GM12874 (cell line): ENCODE data around the gene ADARB2.

Source experiments
- CTCF ChIP-seq: IDR thresholded peaks from 2 replicates; pipeline ENCODE4 v1.5.1; 2011; ENCODE audit warnings: low read depth, mild to moderate bottlenecking, control low read depth, low read length, moderate library complexity; ENCODE audit not compliant: insufficient read depth

Gene ADARB2

DNA sequence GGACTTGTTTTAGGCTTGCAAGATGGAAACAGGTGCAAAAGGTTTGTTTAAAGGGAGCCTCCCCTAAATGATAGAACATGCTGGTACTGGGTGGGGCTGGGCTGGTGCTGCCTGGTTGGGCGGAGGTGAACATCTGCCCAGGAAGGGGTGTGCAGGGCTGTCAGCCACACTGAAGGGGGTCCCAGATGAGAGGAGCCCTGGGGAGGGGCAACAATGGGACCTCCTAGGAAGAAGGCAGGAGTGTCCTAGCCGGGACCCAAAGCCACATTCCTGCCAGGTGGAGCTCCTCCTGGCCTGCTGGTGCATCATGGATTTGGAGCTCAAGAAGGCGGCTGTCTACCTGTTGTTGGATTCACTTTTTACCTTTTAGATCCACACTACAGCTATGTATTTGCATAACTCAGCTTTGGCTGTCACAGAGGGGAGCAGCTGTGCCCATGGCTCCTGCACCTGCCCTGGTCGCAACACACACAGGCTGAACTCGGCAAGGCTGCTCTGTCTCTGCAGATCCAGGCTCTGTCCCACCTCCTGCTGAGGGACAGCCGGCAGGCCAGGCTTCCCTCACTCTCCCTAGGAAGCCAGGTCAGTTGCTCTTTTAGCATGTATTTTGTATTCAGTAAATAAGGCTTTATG is 59.9 kb downstream of the ADARB2 start:
- TF ChIP-seq CTCF: no peak

DNA sequence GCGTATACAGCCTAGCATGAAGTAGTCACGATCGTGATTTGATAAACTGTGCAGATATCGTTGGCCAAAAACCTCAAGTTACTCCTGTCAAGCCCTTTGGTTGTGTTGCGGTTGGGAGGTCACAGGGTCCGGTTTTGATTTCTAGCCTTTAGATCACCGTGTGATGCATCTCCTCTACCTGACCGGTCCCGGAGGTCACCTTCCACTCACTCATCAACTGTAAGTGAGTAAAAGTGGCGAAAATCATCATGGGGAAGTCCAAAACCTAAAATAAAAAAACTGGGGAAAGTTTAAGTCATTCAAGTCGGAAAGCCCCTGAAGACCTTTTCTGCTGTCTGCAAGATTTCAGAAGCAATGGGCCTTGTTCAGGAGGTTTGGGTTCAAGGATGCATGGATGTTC is 62.8 kb downstream of the ADARB2 start:
- no peak for TF ChIP-seq CTCF

GRCh38 chr10:1673568-1674345 is 63.6 kb downstream of the ADARB2 start:
- TF ChIP-seq CTCF: no peak

- no peak for TF ChIP-seq CTCF
Observed at GRCh38 chr10:1672001-1672781, 65.1 kb downstream of the ADARB2 start.

GRCh38 chr10:1671366-1672000 is 65.8 kb downstream of the ADARB2 start:
- TF ChIP-seq CTCF: no peak

GRCh38 chr10:1670541-1671365 is 66.6 kb downstream of the ADARB2 start:
- no peak for TF ChIP-seq CTCF
